Heart left ventricle (tissue), 16 donors: ENCODE results near the gene SPEG. TPM values are rescaled to one million over a fixed set of nuclear protein-coding genes. Genes with fewer than 3 reads are reported as not detected.

Experiments used
- ATAC-seq, 4 donors: fragments of 200-7000 bp; cut with Tn5 transposase; one replicate each; pipeline ENCODE4 v1.9.1; 2020 to 2022; ENCODE audit warnings: moderate library complexity in 4 of 4, mild to moderate bottlenecking in 3 of 4, moderate number of reproducible peaks in 1 of 4
- DNase-seq, 5 donors: peaks; one replicate each; pipeline ENCODE4 v3.0.0-alpha.2; 2020
- H3K27ac ChIP-seq, 12 donors: fragments of 200-600 bp; sonication (generic) in 4 of 12; one replicate each; pipeline versions ENCODE4 v1.5.0 to v1.8.0; 2016 to 2022; ENCODE audit warnings: mild to moderate bottlenecking in 2 of 12
- H3K27me3 ChIP-seq, 9 donors: fragments of 200-600 bp; sonication (generic) in 2 of 9; one replicate each; pipeline versions ENCODE4 v1.5.1 to v1.8.0; 2016 to 2022; ENCODE audit warnings: mild to moderate bottlenecking in 3 of 9
- H3K36me3 ChIP-seq, 9 donors: fragments of 200-600 bp; sonication (generic) in 2 of 9; one replicate each; pipeline versions ENCODE4 v1.5.0 to v1.8.0; 2018 to 2022; ENCODE audit warnings: mild to moderate bottlenecking in 2 of 9
- H3K4me1 ChIP-seq, 12 donors: fragments of 200-600 bp; sonication (generic) in 4 of 12; one replicate each; pipeline versions ENCODE4 v1.5.0 to v1.8.0; 2016 to 2022; ENCODE audit warnings: mild to moderate bottlenecking in 3 of 12
- H3K4me3 ChIP-seq, 12 donors: fragments of 200-600 bp; sonication (generic) in 4 of 12; one replicate each; pipeline versions ENCODE4 v1.5.0 to v1.8.0; 2017 to 2022; ENCODE audit warnings: mild to moderate bottlenecking in 9 of 12, moderate library complexity in 4 of 12
- H3K9me3 ChIP-seq, 12 donors: fragments of 200-600 bp; sonication (generic) in 4 of 12; one replicate each; pipeline versions ENCODE4 v1.5.0 to v1.8.0; 2016 to 2022; ENCODE audit warnings: mild to moderate bottlenecking in 1 of 12
- CTCF ChIP-seq, 12 donors: fragments of 200-600 bp; sonication (generic) in 4 of 12; IDR thresholded peaks; one replicate each; pipeline versions ENCODE4 v1.5.0 to v1.8.0; 2018 to 2022; ENCODE audit warnings: antibody characterized with exemption in 12 of 12, mild to moderate bottlenecking in 5 of 12
- POLR2A ChIP-seq, 2 donors: fragments of 450-650 bp; IDR thresholded peaks; one replicate each; pipeline ENCODE4 v1.6.1; 2017; ENCODE audit warnings: antibody characterized with exemption in 2 of 2, mild to moderate bottlenecking in 2 of 2, moderate library complexity in 2 of 2
- WGBS, 4 donors: extraction: QIAGEN DNeasy Blood & Tissue Kit in 2 of 4; methylation state at CpG; one replicate each; pipeline versions ENCODE4 v1.1.5 to v1.1.7; 2013 to 2018; 5-methylcytosine and 5-hydroxymethylcytosine counted together
- intact Hi-C, 10 donors: fragments of 100-400 bp; cut with DNase I; formaldehyde crosslinking; loops; one replicate each; pipeline versions ENCODE4 v1.11.1 to v1.14.2; 2022
- polyA plus RNA-seq, 2 donors: library from polyadenylated mRNA; stranded (reverse); fragments of 200-250 nt; gene quantifications; one replicate each; pipeline ENCODE4 v1.2.3, GENCODE V29; 2013
- total RNA-seq, 9 donors: library from RNA; depleted of rRNA in 2 of 9; stranded (reverse); fragments of >200 nt in 2 of 9; fragmentation: NEBNext Ultra II Directional in 3 of 9; extraction: Animal tissue kit (Norgen Biotek cat#: 25700) in 3 of 9; gene quantifications; one replicate each; pipeline versions ENCODE4 v1.1.0 to v1.2.4, GENCODE V29; 2016 to 2023
- donor health status: ischemic (EF 13 %, LVEDD 7.1; RV severe dilation, severe dysfunction).
- donor health status: healthy with polysubstance abuse.
- donor health status: DM: no; HTN: yes; CAD: no.
- donor health status: DM: no; HTN: no; CAD: no.
- donor health status: ischemic (EF 25% LVEDD 6.9; RV normal size, moderate dysfunction).
- donor health status: ischemic (EF 25% LVEDD 5.7; RV mildly dilated, moderate dysfunction).
- donor health status: healthy.
- donor health status: DM: yes; HTN: yes; CAD: no.
- donor health status: ischemic (EF 35%, LVEDD 5.7; RV mildly dilated, moderate dysfunction).
- donor health status: nonischemic (EF 11% LVEDD 7.7; RV severe dilation, severe dysfunction).
- donor health status: DM: yes; HTN: yes; CAD: no.
- donor health status: PGD.
- donor health status: ischemic (EF 29% LVEDD 5.4; RV normal size, mild dysfunction).
- donor health status: nonischemic (EF 23%, LVEDD 6.1; RV moderate dilation, normal function).

The SPEG gene
- total and polyA plus RNA-seq, 11 donors = 64.8 to 150 (median 108) TPM

GRCh38 chr2:219409619-219410018 lies 25.0 kb upstream of the SPEG start:
- no peak for TF ChIP-seq POLR2A (IDR thresholded peaks at IDR 0.05)
- no peak for TF ChIP-seq CTCF (IDR thresholded peaks at IDR 0.05)
- H3K27ac ChIP-seq = peak overlapping the region in 10 of 12 donors; percentile 13 to 99 (median 93)
- H3K4me1 ChIP-seq = peaks cover 0 to 47% (median 13%) of the 10 kb centered on the region in 12 donors
- peaks cover 0 to 14% (median 0%) of the 10 kb centered on the region in 12 donors for H3K9me3 ChIP-seq
- no peak overlapping the region for H3K4me3 ChIP-seq
- no peaks in the 10 kb centered on the region for H3K36me3 ChIP-seq
- WGBS, 4 donors = 83 to 91% (median 89%) methylated on average over 5 of the region's 5 CpGs
- intact Hi-C loops = loop anchor here in 3 of 10 donors (10.0 kb wide), 3 partner anchors 45 to 215 kb away; partner anchors contain the start of gene SLC4A3 (in 1 of the 3)
- no peak for DNase-seq
- ATAC-seq = no peak
- no peaks in the 10 kb centered on the region for H3K27me3 ChIP-seq

DNA sequence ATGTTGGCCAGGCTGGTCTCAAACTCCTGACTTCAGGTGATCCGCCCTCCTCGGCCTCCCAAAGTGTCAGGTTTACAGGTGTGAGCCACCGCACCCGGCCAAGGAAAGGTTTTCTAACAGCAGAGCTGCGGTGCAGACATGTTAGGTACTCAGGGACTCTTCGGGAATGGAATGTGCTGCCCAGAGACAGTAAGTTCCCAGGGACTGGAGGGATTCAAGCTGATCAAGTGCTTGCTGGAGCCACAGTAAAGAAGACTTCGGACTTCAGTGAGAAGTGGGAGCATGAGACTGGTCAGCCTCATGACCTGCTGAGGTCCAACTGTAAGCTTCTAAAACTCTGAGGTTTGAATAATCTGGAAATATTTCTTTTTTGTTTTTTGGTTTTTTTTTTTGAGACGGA lies 24.3 kb upstream of the SPEG start:
- TF ChIP-seq POLR2A (IDR thresholded peaks at IDR 0.05) (no peak), CTCF (IDR thresholded peaks at IDR 0.05) (no peak)
- ATAC-seq = no peak
- 76 to 86% (median 79%) methylated on average over 7 to 8 of the region's 8 CpGs for WGBS, 4 donors
- peaks cover 0 to 14% (median 0%) of the 10 kb centered on the region in 12 donors for H3K9me3 ChIP-seq
- no peak for DNase-seq
- no peak overlapping the region for H3K4me3 ChIP-seq
- peak overlapping the region in 6 of 12 donors; percentile 10 to 96 (median 92) for H3K27ac ChIP-seq
- H3K4me1 ChIP-seq = peaks cover 0 to 41% (median 11%) of the 10 kb centered on the region in 12 donors
- H3K36me3 ChIP-seq = no peaks in the 10 kb centered on the region
- H3K27me3 ChIP-seq = no peaks in the 10 kb centered on the region
- intact Hi-C loops = no loop called here

DNA sequence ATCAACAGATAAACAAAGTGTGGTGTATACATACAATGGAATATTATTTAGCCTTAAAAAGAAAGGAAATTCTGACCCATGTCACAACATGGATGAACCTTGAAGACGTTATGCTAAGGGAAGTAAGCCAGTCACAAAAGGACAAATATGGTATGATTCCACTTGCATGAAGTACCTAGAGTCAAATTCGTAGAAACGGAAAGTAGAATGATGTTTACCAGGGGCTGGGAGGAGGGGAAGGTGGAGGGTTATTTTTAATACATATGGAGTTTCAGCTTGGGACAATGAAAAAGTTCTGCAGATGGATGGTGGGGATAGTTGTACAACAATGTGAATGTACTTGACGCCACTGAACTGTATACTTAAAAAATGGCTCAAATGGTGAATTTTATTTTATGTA lies 19.8 kb upstream of the SPEG start:
- TF ChIP-seq POLR2A (IDR thresholded peaks at IDR 0.05) (no peak), CTCF (IDR thresholded peaks at IDR 0.05) (no peak)
- WGBS, 4 donors = 54 to 59% (median 56%) methylated on average over 4 of the region's 4 CpGs
- H3K27me3 ChIP-seq = peaks cover 0 to 21% (median 13%) of the 10 kb centered on the region in 9 donors

DNA sequence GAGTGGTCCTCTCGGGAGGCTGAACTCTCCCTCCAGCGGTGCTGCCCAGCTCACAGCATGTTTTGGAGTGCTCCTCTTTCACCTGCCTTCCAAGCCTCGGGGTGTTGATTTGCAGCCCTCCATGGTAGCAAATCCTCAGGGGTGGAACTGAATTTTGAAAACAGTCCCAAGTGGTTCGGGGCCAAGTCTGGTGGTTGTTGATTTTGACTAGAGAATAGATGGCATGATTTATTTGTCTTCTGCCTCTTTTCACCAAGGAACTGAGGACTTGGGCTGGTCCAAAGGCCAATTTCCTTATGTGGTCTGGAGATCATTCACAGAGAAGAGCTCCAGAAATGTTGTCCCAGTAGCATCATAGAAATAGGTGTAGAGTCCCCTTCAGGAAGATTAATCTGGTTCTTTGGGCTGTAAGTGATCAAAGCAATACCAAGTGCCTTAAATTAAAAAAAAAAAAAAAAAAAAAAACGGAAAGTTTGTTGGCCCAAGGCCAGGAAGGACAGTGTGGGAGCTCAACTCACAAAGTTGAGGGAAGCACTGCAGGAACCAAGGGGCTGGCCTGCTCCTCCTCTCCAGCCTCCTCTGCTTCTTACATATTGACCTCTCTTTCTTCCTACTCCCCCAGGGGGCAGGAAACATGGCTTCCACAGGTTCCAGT lies 18.9 kb upstream of the SPEG start:
- intact Hi-C loops = no loop called here

More for the DNA sequence above, 19.8 kb upstream of the SPEG start:
- DNase-seq (no peak), ATAC-seq (no peak)
- intact Hi-C loops = no loop called here
- Histone ChIP-seq H3K4me1 (peaks cover 0 to 38% (median 10%) of the 10 kb centered on the region in 12 donors), H3K9me3 (peaks cover 0 to 14% (median 0%) of the 10 kb centered on the region in 12 donors), H3K4me3 (no peak overlapping the region), H3K27ac (peak overlapping the region in 11 of 12 donors; percentile 6 to 99 (median 96)), H3K36me3 (peaks cover 0 to under 1% (median 0%) of the 10 kb centered on the region in 9 donors)

More for the DNA sequence above, 18.9 kb upstream of the SPEG start:
- Histone ChIP-seq H3K9me3 (peaks cover 0 to 14% (median 0%) of the 10 kb centered on the region in 12 donors), H3K27ac (peak overlapping the region in 11 of 12 donors; percentile 27 to 99 (median 96)), H3K4me1 (peaks cover 0 to 38% (median 10%) of the 10 kb centered on the region in 12 donors), H3K4me3 (no peak overlapping the region), H3K36me3 (peaks cover 0 to 8% (median 4%) of the 10 kb centered on the region in 9 donors), H3K27me3 (peaks cover 0 to 21% (median 13%) of the 10 kb centered on the region in 9 donors)
- TF ChIP-seq CTCF (IDR thresholded peaks at IDR 0.05) (no peak), POLR2A (IDR thresholded peaks at IDR 0.05) (no peak)
- 43 to 56% (median 46%) methylated on average over 5 of the region's 5 CpGs for WGBS, 4 donors
- DNase-seq (no peak), ATAC-seq (no peak)
